ENCODE measurements around the gene PKMYT1. TPM values are rescaled to one million over a fixed set of nuclear protein-coding genes. Genes with fewer than 3 reads are reported as not detected.
A peak's percentile ranks its signal among the peaks of the same experiment; 100 is the strongest.

Gene PKMYT1
- total and polyA plus RNA-seq, 9 of the 15 experiments (the other 6 are each of a cell fraction or from before 2014, with no cell fraction given): 8.7 to 201 (median 37.8) TPM

- H3K27me3 ChIP-seq (ENCODE audit: control insufficient read depth in 2 of 2, insufficient read depth in 2 of 2, low read length in 2 of 2): no peaks in the 10 kb centered on the region
- H2AFZ ChIP-seq (ENCODE audit: low read depth, low read length): no peak overlapping the region
- no peak overlapping the region for H3K27ac ChIP-seq (ENCODE audit: extremely low read depth, low read depth, low read length)
- TF ChIP-seq ETS1 (conservative IDR thresholded peaks at IDR 0.05; ENCODE audit: control insufficient read depth, low read depth, low read length): no peak
- no peak for TF ChIP-seq RFX7 (CRISPR knock-in tag; IDR thresholded peaks at IDR 0.05)
- no peak for TF ChIP-seq DLX4 (CRISPR knock-in tag; IDR thresholded peaks at IDR 0.05)
- no peak for TF ChIP-seq SRSF9 (IDR thresholded peaks at IDR 0.05; ENCODE audit: borderline replicate concordance, low read depth, low read length)
- no peak for TF ChIP-seq WHSC1 (IDR thresholded peaks at IDR 0.05; ENCODE audit: low read length)
- no peak for TF ChIP-seq KAT8 (IDR thresholded peaks at IDR 0.05; ENCODE audit: low read depth)
- no peak for TF ChIP-seq IRF2 (CRISPR knock-in tag; IDR thresholded peaks at IDR 0.05)
- no peak for TF ChIP-seq ZKSCAN3 (CRISPR knock-in tag; IDR thresholded peaks at IDR 0.05)
- no peak for TF ChIP-seq ZNF512 (tag; IDR thresholded peaks at IDR 0.05)
- TF ChIP-seq MEF2D (tag; conservative IDR thresholded peaks at IDR 0.05; ENCODE audit: low read depth): no peak
- TF ChIP-seq PHB2 (IDR thresholded peaks at IDR 0.05; ENCODE audit: low read depth): no peak
- TF ChIP-seq, protein P1, sequence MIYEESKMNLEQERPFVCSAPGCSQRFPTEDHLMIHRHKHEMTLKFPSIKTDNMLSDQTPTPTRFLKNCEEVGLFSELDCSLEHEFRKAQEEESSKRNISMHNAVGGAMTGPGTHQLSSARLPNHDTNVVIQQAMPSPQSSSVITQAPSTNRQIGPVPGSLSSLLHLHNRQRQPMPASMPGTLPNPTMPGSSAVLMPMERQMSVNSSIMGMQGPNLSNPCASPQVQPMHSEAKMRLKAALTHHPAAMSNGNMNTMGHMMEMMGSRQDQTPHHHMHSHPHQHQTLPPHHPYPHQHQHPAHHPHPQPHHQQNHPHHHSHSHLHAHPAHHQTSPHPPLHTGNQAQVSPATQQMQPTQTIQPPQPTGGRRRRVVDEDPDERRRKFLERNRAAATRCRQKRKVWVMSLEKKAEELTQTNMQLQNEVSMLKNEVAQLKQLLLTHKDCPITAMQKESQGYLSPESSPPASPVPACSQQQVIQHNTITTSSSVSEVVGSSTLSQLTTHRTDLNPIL (CRISPR knock-in tag; IDR thresholded peaks at IDR 0.05): no peak
- TF ChIP-seq ZNF79 (CRISPR knock-in tag; IDR thresholded peaks at IDR 0.05; ENCODE audit: low read depth): no peak
- no peak for TF ChIP-seq HDAC8 (tag; IDR thresholded peaks at IDR 0.05)
- TF ChIP-seq ZNF165 (CRISPR knock-in tag; IDR thresholded peaks at IDR 0.05; ENCODE audit: borderline replicate concordance): no peak
- no peaks in the 10 kb centered on the region for H3K9me1 ChIP-seq (ENCODE audit: control insufficient read depth, insufficient read depth, low read length)
- no peak overlapping the region for H3K4me3 ChIP-seq
- ChIA-PET POLR2A (interaction anchor here (0.8 kb wide), 1 partner anchor 19 kb away, joined by 3 read pairs; no protein-coding TSS in a partner anchor), CTCF (ENCODE audit: low intra/inter-chr PET ratio) (no interaction called here)
- peak overlapping the region in 1 of 2 experiments; percentile 53; a peak in 2 of 4 replicates for H3K9ac ChIP-seq (ENCODE audit: insufficient read depth in 1 of 2, low read depth in 2 of 2, low read length in 2 of 2)
- no peak for ATAC-seq
- H3K79me2 ChIP-seq (ENCODE audit: control insufficient read depth, insufficient read depth, low read length): no peaks in the 10 kb centered on the region
- no TSS peak for BruUV-seq (replicated peaks)
- H4K20me1 ChIP-seq (replicated peaks; ENCODE audit: control insufficient read depth, insufficient read depth, low read length): no peaks in the 10 kb centered on the region
- no peak for FAIRE-seq
- DNase-seq (ENCODE audit: extremely low read depth in 1 of 4, low spot score in 3 of 4): no peak
- intact Hi-C loops (cut with micrococcal nuclease): no loop called here
- peaks cover 3 to 54% of the 10 kb centered on the region in 2 experiments; a peak in 2 of 5 replicates for H3K4me1 ChIP-seq (replicated peaks in 1 of 2; ENCODE audit: control insufficient read depth in 2 of 2, insufficient read depth in 2 of 2, low read length in 2 of 2)
- no peaks in the 10 kb centered on the region for H3K36me3 ChIP-seq (ENCODE audit: control insufficient read depth, insufficient read depth, low read length)
- no peak overlapping the region for H3K4me2 ChIP-seq (ENCODE audit: insufficient read depth, low read length)
- WGBS (ENCODE audit: insufficient coverage, low coverage, missing lambda C conversion rate): 26% methylated on average over 6 of the region's 8 CpGs
- in situ Hi-C loops (cut with MboI): no loop called here
- H3K9me3 ChIP-seq (replicated peaks; ENCODE audit: control insufficient read depth, insufficient read depth, low read depth, low read length): no peaks in the 10 kb centered on the region
These were observed 8.4 kb upstream of the PKMYT1 start for GRCh38 chr16:2988590-2989099.
